Hepatocyte (in vitro differentiated cells): ENCODE data around the gene USP32. TPM values are rescaled to one million over a fixed set of nuclear protein-coding genes. Genes with fewer than 3 reads are reported as not detected.

Experiments
- DNase-seq: peaks from one replicate; pipeline ENCODE4 v3.0.0-alpha.2; 2016; ENCODE audit warnings: low spot score
- H2AFZ ChIP-seq: fragments of 200-600 bp; sonication (generic); 2 replicates; pipeline ENCODE4 v1.6.0; 2016; ENCODE audit warnings: antibody characterized with exemption, mild to moderate bottlenecking
- H3K27ac ChIP-seq: fragments of 200-600 bp; sonication (generic); 2 replicates; pipeline ENCODE4 v1.5.1; 2016; ENCODE audit warnings: mild to moderate bottlenecking
- H3K27me3 ChIP-seq: fragments of 200-600 bp; sonication (generic); 2 replicates; pipeline ENCODE4 v1.6.1; 2016
- H3K36me3 ChIP-seq: fragments of 200-600 bp; sonication (generic); replicated peaks from 2 replicates; pipeline ENCODE4 v1.5.1; 2016; ENCODE audit warnings: low read depth; ENCODE audit not compliant: insufficient read depth
- H3K4me1 ChIP-seq: fragments of 200-600 bp; sonication (generic); 2 replicates; pipeline ENCODE4 v1.5.1; 2016; ENCODE audit warnings: mild to moderate bottlenecking, moderate library complexity; ENCODE audit not compliant: insufficient read depth
- H3K4me2 ChIP-seq: fragments of 200-600 bp; sonication (generic); 2 replicates; pipeline ENCODE4 v1.6.0; 2016
- H3K4me3 ChIP-seq: fragments of 200-600 bp; sonication (generic); 2 replicates; pipeline ENCODE4 v1.5.1; 2016; ENCODE audit warnings: mild to moderate bottlenecking
- H3K79me2 ChIP-seq: fragments of 200-600 bp; sonication (generic); 2 replicates; pipeline ENCODE4 v1.6.0; 2017; ENCODE audit warnings: mild to moderate bottlenecking
- H3K9me2 ChIP-seq: fragments of 200-600 bp; sonication (generic); replicated peaks from 2 replicates; pipeline ENCODE4 v1.6.0; 2017; ENCODE audit warnings: mild to moderate bottlenecking; ENCODE audit not compliant: insufficient read depth
- H3K9me3 ChIP-seq: fragments of 200-600 bp; sonication (generic); 2 replicates; pipeline ENCODE4 v1.5.1; 2016; ENCODE audit warnings: low read depth, mild to moderate bottlenecking
- H4K20me1 ChIP-seq: fragments of 200-600 bp; sonication (generic); 2 replicates; pipeline ENCODE4 v1.6.0; 2016; ENCODE audit warnings: mild to moderate bottlenecking; ENCODE audit not compliant: insufficient read depth, poor library complexity, severe bottlenecking
- EZH2 ChIP-seq: fragments of 200-600 bp; sonication (generic); IDR thresholded peaks from 2 replicates; pipeline ENCODE4 v1.6.1; 2016; ENCODE audit warnings: antibody characterized with exemption, mild to moderate bottlenecking, borderline replicate concordance
- EZH2phosphoT487 ChIP-seq: fragments of 200-600 bp; sonication (generic); IDR thresholded peaks from one replicate; pipeline ENCODE4 v1.6.1; 2018; ENCODE audit warnings: antibody characterized with exemption, mild to moderate bottlenecking, low read depth, moderate library complexity; ENCODE audit not compliant: unreplicated experiment, severe bottlenecking
- WGBS: methylation state at CpG from one replicate; pipeline ENCODE4 v1.1.6; 2016; ENCODE audit warnings: low lambda C conversion rate; ENCODE audit errors: missing lambda C conversion rate; 5-methylcytosine and 5-hydroxymethylcytosine counted together
- polyA plus RNA-seq: library from polyadenylated mRNA; unstranded; fragments of >200 nt; fragmentation: Nextera tagmentation; extraction: Ambion mirVana; gene quantifications from 2 replicates; pipeline ENCODE4 v1.2.1, GENCODE V29; 2016
- total RNA-seq: library from RNA; depleted of rRNA; stranded (reverse); fragments of >200 nt; gene quantifications from 2 replicates; pipeline ENCODE4 v1.2.3, GENCODE V29; 2014
- TF ChIP-seq, protein P1 (sequence below): fragments of 200-600 bp; sonication (generic); IDR thresholded peaks from 2 replicates; pipeline ENCODE4 v1.5.1; 2016; ENCODE audit warnings: antibody characterized with exemption, mild to moderate bottlenecking; ENCODE audit not compliant: poor library complexity

The USP32 gene
- total and polyA plus RNA-seq, 2 experiments from 2014 or later, result 15.3 to 37.0 TPM

DNA sequence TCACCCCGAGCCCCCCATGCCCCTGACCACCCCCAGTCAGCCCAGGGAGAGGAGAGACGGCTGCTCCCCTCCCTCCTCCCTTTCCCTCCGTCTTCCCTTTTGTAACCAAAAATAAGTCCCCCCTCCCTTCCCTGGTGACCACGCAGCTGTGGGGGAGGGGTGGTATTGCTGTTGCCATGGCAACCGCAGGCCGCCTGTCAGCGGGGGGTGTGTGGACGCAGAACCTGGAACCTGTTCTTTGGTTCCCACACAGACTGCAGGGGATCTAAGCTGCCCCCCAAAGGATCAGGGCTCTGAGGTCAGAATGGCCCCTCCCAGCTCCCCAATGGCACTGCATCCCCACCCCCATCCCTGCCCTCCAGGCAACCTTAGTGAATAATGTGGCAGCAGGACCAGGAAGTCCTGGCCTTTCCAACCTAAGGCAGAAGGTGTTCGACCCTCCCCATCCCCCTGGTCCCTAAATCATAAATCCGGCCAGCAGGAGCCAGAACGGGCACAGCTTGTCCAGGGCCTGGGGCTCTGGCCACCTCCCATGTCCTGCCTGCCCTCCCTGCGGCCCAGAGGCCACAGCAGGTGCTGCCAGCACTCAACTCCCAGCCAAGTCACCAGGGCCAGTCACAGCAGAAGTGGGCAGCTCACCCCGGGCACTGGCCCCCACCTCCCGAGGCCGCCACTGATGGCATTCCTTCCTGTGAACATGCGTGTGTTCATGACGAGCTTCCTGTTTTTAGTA, 230.2 kb downstream of the USP32 start:
- Histone ChIP-seq H3K4me1 (no peaks in the 10 kb centered on the region), H4K20me1 (no peaks in the 10 kb centered on the region), H3K4me2 (no peak overlapping the region), H2AFZ (no peak overlapping the region), H3K27me3 (peaks cover 12% of the 10 kb centered on the region), H3K4me3 (no peak overlapping the region), H3K36me3 (no peaks in the 10 kb centered on the region), H3K79me2 (no peaks in the 10 kb centered on the region), H3K27ac (no peak overlapping the region), H3K9me2 (no peaks in the 10 kb centered on the region), H3K9me3 (no peaks in the 10 kb centered on the region)
- TF ChIP-seq EZH2phosphoT487, result no peak
- TF ChIP-seq EZH2, result no peak
- TF ChIP-seq, protein P1, sequence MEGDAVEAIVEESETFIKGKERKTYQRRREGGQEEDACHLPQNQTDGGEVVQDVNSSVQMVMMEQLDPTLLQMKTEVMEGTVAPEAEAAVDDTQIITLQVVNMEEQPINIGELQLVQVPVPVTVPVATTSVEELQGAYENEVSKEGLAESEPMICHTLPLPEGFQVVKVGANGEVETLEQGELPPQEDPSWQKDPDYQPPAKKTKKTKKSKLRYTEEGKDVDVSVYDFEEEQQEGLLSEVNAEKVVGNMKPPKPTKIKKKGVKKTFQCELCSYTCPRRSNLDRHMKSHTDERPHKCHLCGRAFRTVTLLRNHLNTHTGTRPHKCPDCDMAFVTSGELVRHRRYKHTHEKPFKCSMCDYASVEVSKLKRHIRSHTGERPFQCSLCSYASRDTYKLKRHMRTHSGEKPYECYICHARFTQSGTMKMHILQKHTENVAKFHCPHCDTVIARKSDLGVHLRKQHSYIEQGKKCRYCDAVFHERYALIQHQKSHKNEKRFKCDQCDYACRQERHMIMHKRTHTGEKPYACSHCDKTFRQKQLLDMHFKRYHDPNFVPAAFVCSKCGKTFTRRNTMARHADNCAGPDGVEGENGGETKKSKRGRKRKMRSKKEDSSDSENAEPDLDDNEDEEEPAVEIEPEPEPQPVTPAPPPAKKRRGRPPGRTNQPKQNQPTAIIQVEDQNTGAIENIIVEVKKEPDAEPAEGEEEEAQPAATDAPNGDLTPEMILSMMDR, result no peak
- 49% methylated on average over 14 of the region's 17 CpGs for WGBS
- peak; percentile 3 for DNase-seq

- no peaks in the 10 kb centered on the region for H4K20me1 ChIP-seq
- peaks cover 12% of the 10 kb centered on the region for H3K27me3 ChIP-seq
- H3K4me3 ChIP-seq, result no peak overlapping the region
- H3K27ac ChIP-seq, result no peak overlapping the region
- WGBS, result 64% methylated on average over 7 of the region's 10 CpGs
- H3K36me3 ChIP-seq, result no peaks in the 10 kb centered on the region
- no peaks in the 10 kb centered on the region for H3K79me2 ChIP-seq
- no peaks in the 10 kb centered on the region for H3K9me3 ChIP-seq
- no peaks in the 10 kb centered on the region for H3K4me1 ChIP-seq
- TF ChIP-seq EZH2 (no peak), EZH2phosphoT487 (no peak)
- TF ChIP-seq, protein P1, result no peak
- no peak for DNase-seq
- H2AFZ ChIP-seq, result no peak overlapping the region
- no peaks in the 10 kb centered on the region for H3K9me2 ChIP-seq
- no peak overlapping the region for H3K4me2 ChIP-seq
Measured at GRCh38 chr17:60160829-60161501, 231.0 kb downstream of the USP32 start.

GRCh38 chr17:60159479-60159866, 232.5 kb downstream of the USP32 start:
- WGBS, result 59% methylated on average over 6 of the region's 6 CpGs

More at GRCh38 chr17:60159479-60159866, 232.5 kb downstream of the USP32 start:
- no peaks in the 10 kb centered on the region for H3K9me2 ChIP-seq
- TF ChIP-seq, protein P1, result no peak
- TF ChIP-seq EZH2 (no peak), EZH2phosphoT487 (no peak)
- H3K4me2 ChIP-seq, result peak overlapping the region; percentile 29
- H4K20me1 ChIP-seq, result no peaks in the 10 kb centered on the region
- H3K4me1 ChIP-seq, result no peaks in the 10 kb centered on the region
- H3K4me3 ChIP-seq, result no peak overlapping the region
- H3K36me3 ChIP-seq, result no peaks in the 10 kb centered on the region
- no peaks in the 10 kb centered on the region for H3K79me2 ChIP-seq
- no peak overlapping the region for H2AFZ ChIP-seq
- no peak overlapping the region for H3K27ac ChIP-seq
- peak; percentile 3 for DNase-seq
- no peaks in the 10 kb centered on the region for H3K9me3 ChIP-seq
- H3K27me3 ChIP-seq, result peaks cover 14% of the 10 kb centered on the region
